KOPT-K1 (cell line): ENCODE data around the gene LRP2.

Source experiments
- H3K27ac ChIP-seq: fragments of 200-600 bp; sonication (generic); 2 replicates; pipeline ENCODE4 v1.5.1; 2016; ENCODE audit warnings: antibody characterized with exemption, mild to moderate bottlenecking, low read depth, low read length; ENCODE audit not compliant: poor library complexity, severe bottlenecking
- H3K36me3 ChIP-seq: fragments of 200-600 bp; sonication (generic); 2 replicates; pipeline ENCODE4 v1.5.1; 2017; ENCODE audit warnings: antibody characterized with exemption, mild to moderate bottlenecking, low read length, moderate library complexity; ENCODE audit not compliant: insufficient read depth
- H3K9me3 ChIP-seq: fragments of 200-600 bp; sonication (generic); 2 replicates; pipeline ENCODE4 v1.5.1; 2017; ENCODE audit warnings: antibody characterized with exemption, low read length, mild to moderate bottlenecking; ENCODE audit not compliant: insufficient read depth, poor library complexity, severe bottlenecking

The LRP2 gene

DNA sequence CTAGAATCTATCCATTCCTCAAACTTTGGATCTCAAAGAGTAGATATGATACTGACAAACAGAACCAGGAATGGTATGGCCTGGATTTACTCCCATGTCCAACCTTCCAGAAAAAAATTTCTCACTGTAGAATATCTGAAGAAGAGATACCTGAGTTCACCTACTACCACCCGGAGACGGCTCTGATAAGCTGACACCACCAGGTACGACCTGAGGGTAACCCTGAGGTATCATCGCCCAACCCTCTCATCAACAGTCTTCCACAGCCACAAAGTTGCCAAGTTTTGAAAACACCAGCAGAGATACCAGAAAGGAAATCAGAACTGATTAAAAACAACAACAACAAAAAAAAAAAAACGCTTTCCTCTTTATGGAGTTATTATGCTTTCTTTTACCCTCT is 102.9 kb downstream of the LRP2 start:
- Histone ChIP-seq H3K9me3 (no peaks in the 10 kb centered on the region), H3K36me3 (no peaks in the 10 kb centered on the region), H3K27ac (no peak overlapping the region)

- Histone ChIP-seq H3K27ac (no peak overlapping the region), H3K36me3 (no peaks in the 10 kb centered on the region), H3K9me3 (no peaks in the 10 kb centered on the region)
Observed at GRCh38 chr2:169258045-169258601, 104.2 kb downstream of the LRP2 start.

- Histone ChIP-seq H3K27ac (no peak overlapping the region), H3K9me3 (no peaks in the 10 kb centered on the region), H3K36me3 (no peaks in the 10 kb centered on the region)
Observed at GRCh38 chr2:169254774-169255173, 107.6 kb downstream of the LRP2 start.

DNA sequence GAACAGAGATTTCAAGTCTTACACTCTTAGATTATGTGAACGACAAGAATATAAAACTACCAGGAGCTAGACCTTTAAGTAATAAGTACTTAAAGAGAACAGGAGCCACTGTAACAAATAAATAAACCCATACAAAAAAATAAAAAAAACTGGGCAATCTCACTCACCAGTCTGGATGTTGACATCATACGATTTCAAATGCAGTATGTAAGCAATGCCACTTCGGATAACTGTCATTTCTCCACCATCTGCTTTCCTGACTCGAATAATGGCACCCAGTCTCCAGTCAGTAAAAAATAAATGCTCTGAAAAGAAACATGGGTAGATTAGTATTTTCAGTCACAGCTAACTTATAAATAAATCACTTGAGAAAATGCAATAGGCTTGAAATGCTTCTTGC is 115.1 kb downstream of the LRP2 start:
- Histone ChIP-seq H3K9me3 (no peaks in the 10 kb centered on the region), H3K27ac (no peak overlapping the region), H3K36me3 (no peaks in the 10 kb centered on the region)

DNA sequence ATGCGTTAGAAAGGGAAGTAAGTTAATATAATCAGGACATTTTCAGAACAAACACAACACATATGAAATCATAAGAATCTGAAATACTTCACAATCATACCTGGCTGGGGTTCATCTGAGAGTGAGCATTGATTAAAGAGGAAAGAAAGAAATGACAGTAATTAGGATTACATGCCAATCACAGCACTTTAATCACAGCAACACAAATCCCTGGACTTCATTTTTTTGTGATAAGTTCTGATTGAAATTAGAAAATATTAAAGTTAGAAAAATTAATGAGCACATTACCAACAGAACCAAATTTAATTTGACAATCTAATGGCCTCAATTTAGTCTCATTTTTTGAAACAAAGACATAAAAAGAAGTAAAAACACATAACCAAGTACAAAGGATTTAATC is 121.9 kb downstream of the LRP2 start:
- Histone ChIP-seq H3K36me3 (no peaks in the 10 kb centered on the region), H3K27ac (no peak overlapping the region), H3K9me3 (no peaks in the 10 kb centered on the region)

- no peaks in the 10 kb centered on the region for H3K36me3 ChIP-seq
- no peaks in the 10 kb centered on the region for H3K9me3 ChIP-seq
- H3K27ac ChIP-seq, result no peak overlapping the region
Observed at GRCh38 chr2:169237939-169238338, 124.4 kb downstream of the LRP2 start.

DNA sequence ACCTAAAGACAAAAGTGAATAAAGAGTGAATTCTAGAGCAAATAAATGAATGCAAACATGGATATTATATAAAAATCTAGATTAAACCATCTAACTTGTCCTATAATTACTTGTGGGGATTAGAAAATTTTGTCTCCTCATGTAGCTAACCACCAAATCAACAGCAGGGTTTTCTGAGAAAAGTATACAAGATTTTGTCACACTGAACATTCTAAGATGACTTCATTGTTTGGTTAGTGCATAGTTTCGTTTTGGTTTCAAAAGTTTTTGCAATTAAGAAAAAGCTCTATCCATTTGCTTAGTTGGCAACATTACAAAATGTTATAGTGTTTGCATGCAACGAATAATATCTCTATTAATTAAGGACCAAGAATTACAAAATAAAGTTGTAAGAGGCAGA is 125.0 kb downstream of the LRP2 start:
- no peaks in the 10 kb centered on the region for H3K36me3 ChIP-seq
- no peaks in the 10 kb centered on the region for H3K9me3 ChIP-seq
- no peak overlapping the region for H3K27ac ChIP-seq

GRCh38 chr2:169232551-169233154 is 129.7 kb downstream of the LRP2 start:
- Histone ChIP-seq H3K36me3 (no peaks in the 10 kb centered on the region), H3K9me3 (no peaks in the 10 kb centered on the region), H3K27ac (no peak overlapping the region)

GRCh38 chr2:169230204-169230603 is 132.1 kb downstream of the LRP2 start:
- Histone ChIP-seq H3K36me3 (no peaks in the 10 kb centered on the region), H3K27ac (no peak overlapping the region), H3K9me3 (no peaks in the 10 kb centered on the region)

GRCh38 chr2:169229590-169229989 is 132.7 kb downstream of the LRP2 start:
- H3K36me3 ChIP-seq, result no peaks in the 10 kb centered on the region
- no peaks in the 10 kb centered on the region for H3K9me3 ChIP-seq
- H3K27ac ChIP-seq, result no peak overlapping the region

DNA sequence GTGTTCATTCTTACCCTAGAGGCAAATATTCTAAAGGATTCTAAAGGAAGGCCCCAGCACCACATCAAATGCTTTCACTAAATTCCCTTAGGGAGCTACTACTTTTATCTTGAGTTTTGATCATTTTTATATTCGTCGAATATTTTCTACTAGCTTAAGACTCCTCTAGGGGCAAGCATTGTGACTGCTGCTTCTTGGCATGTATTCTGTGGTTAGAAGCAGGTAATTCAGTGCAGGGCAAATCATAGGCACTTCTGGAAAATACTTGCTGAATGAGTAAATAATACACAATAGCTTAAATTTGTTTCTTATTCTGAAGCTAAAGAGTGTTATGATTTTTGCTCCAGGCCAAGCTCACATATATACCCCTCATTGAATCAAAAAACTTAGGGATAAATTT is 136.4 kb downstream of the LRP2 start:
- no peak overlapping the region for H3K27ac ChIP-seq
- no peaks in the 10 kb centered on the region for H3K9me3 ChIP-seq
- H3K36me3 ChIP-seq, result no peaks in the 10 kb centered on the region

DNA sequence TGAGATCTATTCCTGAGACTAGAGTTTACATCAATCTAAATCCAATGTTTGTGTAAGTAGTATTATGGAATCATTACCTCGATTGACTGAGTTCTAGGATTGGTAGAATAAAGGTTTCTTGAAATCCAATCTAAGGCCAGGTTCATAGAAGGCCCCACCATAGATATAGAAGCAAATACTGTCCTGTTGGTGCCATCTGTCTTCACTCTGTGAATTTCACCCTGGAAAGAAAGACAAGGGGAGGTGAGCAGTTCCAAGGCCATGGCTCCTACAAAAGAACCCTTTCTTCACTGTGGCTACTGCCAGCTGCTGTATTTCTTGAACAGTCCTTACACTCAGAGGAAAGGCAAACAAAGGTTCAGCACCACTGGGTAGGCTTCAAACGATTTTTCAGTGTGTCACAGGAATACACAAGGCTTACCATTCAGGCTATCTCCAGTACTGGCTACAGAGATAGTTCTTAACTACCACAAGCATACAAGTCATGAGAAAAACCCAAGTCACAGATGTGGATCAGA is 137.0 kb downstream of the LRP2 start:
- no peaks in the 10 kb centered on the region for H3K36me3 ChIP-seq
- no peak overlapping the region for H3K27ac ChIP-seq
- H3K9me3 ChIP-seq, result no peaks in the 10 kb centered on the region

DNA sequence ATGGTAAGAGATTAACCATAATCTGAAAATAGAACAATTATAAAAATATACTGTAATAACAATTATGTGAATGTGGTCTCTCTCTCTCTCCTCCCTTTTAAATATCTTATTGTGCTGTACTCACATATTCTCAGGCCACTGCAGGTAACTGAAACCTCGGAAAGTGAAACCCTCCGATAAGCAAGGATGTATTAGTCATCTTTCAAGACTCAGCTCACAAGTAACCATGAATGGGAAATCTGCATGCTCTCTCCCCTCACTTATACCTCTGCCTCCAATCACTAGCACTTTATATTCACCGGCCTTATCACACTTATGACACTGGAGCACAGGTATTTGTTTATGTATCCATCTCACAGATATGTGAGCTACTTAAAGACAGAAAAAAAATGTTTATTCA is 139.7 kb downstream of the LRP2 start:
- no peak overlapping the region for H3K27ac ChIP-seq
- no peaks in the 10 kb centered on the region for H3K9me3 ChIP-seq
- no peaks in the 10 kb centered on the region for H3K36me3 ChIP-seq

- no peak overlapping the region for H3K27ac ChIP-seq
- H3K9me3 ChIP-seq, result no peaks in the 10 kb centered on the region
- H3K36me3 ChIP-seq, result no peaks in the 10 kb centered on the region
Observed at GRCh38 chr2:169221745-169222369, 140.5 kb downstream of the LRP2 start.

- no peaks in the 10 kb centered on the region for H3K9me3 ChIP-seq
- H3K27ac ChIP-seq, result no peak overlapping the region
- no peaks in the 10 kb centered on the region for H3K36me3 ChIP-seq
Observed at GRCh38 chr2:169210917-169211316, 151.4 kb downstream of the LRP2 start.

DNA sequence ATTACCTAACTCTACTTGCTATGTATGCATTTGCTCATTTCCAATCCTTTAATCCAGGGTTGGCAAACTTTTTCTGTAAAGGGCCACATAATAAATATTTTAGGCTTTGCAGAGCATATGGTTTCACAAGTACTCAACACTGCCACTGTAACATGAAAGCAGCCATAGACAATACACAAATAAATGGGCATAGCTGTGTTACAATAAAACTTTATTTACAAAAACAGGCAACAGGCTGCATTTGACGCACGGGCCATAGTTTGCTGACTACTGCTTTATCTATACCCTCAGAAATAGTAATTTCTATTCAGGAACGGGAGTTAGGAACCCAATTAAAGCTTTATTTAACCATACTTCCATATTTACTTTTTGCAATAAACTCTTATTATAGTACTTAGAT is 154.3 kb downstream of the LRP2 start:
- H3K27ac ChIP-seq, result no peak overlapping the region
- no peaks in the 10 kb centered on the region for H3K9me3 ChIP-seq
- no peaks in the 10 kb centered on the region for H3K36me3 ChIP-seq
